ENCODE measurements around the gene MAGEH1. TPM values are rescaled to one million over a fixed set of nuclear protein-coding genes. Genes with fewer than 3 reads are reported as not detected.
A peak's percentile ranks its signal among the peaks of the same experiment; 100 is the strongest.

MAGEH1 gene
- total and polyA plus RNA-seq, 8 donors: 1.8 to 31.8 (median 16.9) TPM; not detected in 1

- 5 to 55% (median 7%) methylated on average over 8 to 23 of the region's 23 CpGs for WGBS, 5 donors
- TF ChIP-seq, protein P1, sequence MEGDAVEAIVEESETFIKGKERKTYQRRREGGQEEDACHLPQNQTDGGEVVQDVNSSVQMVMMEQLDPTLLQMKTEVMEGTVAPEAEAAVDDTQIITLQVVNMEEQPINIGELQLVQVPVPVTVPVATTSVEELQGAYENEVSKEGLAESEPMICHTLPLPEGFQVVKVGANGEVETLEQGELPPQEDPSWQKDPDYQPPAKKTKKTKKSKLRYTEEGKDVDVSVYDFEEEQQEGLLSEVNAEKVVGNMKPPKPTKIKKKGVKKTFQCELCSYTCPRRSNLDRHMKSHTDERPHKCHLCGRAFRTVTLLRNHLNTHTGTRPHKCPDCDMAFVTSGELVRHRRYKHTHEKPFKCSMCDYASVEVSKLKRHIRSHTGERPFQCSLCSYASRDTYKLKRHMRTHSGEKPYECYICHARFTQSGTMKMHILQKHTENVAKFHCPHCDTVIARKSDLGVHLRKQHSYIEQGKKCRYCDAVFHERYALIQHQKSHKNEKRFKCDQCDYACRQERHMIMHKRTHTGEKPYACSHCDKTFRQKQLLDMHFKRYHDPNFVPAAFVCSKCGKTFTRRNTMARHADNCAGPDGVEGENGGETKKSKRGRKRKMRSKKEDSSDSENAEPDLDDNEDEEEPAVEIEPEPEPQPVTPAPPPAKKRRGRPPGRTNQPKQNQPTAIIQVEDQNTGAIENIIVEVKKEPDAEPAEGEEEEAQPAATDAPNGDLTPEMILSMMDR (IDR thresholded peaks at IDR 0.05): no peak
- TF ChIP-seq POLR2AphosphoS5 (IDR thresholded peaks at IDR 0.05) (no peak), POLR2A (IDR thresholded peaks at IDR 0.05) (no peak), EP300 (IDR thresholded peaks at IDR 0.05) (no peak)
- Histone ChIP-seq H3K9me3 (no peaks in the 10 kb centered on the region), H3K27me3 (no peaks in the 10 kb centered on the region), H3K4me1 (peaks cover 0 to 23% (median 13%) of the 10 kb centered on the region in 4 donors), H3K4me3 (peak overlapping the region; percentile 54 to 76 (median 58)), H3K36me3 (no peaks in the 10 kb centered on the region), H3K27ac (peak overlapping the region; percentile 85 to 93 (median 89))
- intact Hi-C loops (cut with DNase I; ENCODE audit: low total_unique reads): no loop called here
- no peak for DNase-seq
Measured at GRCh38 chrX:55488006-55488592, 36.2 kb downstream of the MAGEH1 start.

DNA sequence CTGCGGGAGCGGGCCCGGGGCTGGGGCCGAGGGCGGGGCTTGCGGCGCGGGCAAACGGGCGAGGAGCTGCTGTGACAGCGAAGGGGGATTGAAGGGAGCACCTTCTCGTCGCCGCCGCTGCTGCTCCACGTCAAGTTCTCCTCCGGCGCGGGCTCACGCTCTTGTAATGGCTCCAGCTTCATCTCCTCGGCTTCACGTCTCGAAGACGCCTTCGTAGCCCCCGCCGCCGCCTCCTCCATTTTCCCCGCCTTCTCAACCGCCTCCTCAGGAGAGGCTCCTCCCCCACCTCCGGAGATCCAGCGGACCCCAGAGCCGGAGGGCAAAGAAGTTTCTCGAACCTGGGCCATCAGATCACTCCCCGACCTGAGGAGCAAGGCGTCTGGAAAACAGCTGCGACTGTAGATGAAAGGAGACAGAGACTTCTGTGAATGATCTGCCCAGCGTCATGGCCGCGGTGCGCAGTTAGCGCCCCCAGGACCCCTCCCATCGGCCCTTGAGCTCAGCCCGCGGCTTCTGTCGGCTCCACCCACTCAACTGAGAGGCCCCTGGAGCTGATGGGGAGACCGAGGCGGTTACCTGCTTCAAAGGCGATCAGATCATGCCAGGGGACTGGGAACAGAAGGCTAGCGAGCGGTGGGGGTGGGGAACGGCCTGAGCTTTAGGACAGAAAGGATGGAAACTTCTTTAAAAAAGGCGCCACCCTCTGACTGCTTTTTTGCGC is 36.8 kb downstream of the MAGEH1 start:
- peak; percentile 62 to 88 for DNase-seq
- H3K4me3 ChIP-seq: peak overlapping the region; percentile 54 to 76 (median 58)
- no peaks in the 10 kb centered on the region for H3K36me3 ChIP-seq
- H3K9me3 ChIP-seq: no peaks in the 10 kb centered on the region
- peaks cover 0 to 23% (median 13%) of the 10 kb centered on the region in 4 donors for H3K4me1 ChIP-seq
- 0 to 38% (median 1%) methylated on average over 24 to 54 of the region's 54 CpGs for WGBS, 5 donors
- intact Hi-C loops (cut with DNase I; ENCODE audit: low total_unique reads): no loop called here
- peak overlapping the region; percentile 85 to 93 (median 89) for H3K27ac ChIP-seq
- H3K27me3 ChIP-seq: no peaks in the 10 kb centered on the region
- TF ChIP-seq POLR2AphosphoS5 (IDR thresholded peaks at IDR 0.05): peak in 1 of 3 donors; percentile 18
- TF ChIP-seq, protein P1 (IDR thresholded peaks at IDR 0.05): no peak
- no peak for TF ChIP-seq POLR2A (IDR thresholded peaks at IDR 0.05)
- TF ChIP-seq EP300 (IDR thresholded peaks at IDR 0.05): no peak

GRCh38 chrX:55489314-55490009 is 37.5 kb downstream of the MAGEH1 start, which contains the start of gene USP51:
Gene USP51, minus strand, starts transcription at chrX:55489848. Its CDS starts 909 bp downstream, at chrX:55488939.
- intact Hi-C loops (cut with DNase I; ENCODE audit: low total_unique reads): no loop called here
- Histone ChIP-seq H3K9me3 (no peaks in the 10 kb centered on the region), H3K36me3 (no peaks in the 10 kb centered on the region), H3K4me3 (peak within 1 kb of the TSS; percentile 54 to 76 (median 58)), H3K27me3 (no peaks in the 10 kb centered on the region), H3K4me1 (peaks cover 0 to 23% (median 13%) of the 10 kb centered on the region in 4 donors), H3K27ac (peak within 1 kb of the TSS; percentile 85 to 93 (median 89))
- TF ChIP-seq EP300 (IDR thresholded peaks at IDR 0.05) (no peak), POLR2AphosphoS5 (IDR thresholded peaks at IDR 0.05) (no peak), POLR2A (IDR thresholded peaks at IDR 0.05) (no peak)
- TF ChIP-seq, protein P1 (IDR thresholded peaks at IDR 0.05): no peak
- DNase-seq: peak; percentile 42 to 85
- 1 to 33% (median 8%) methylated on average over 25 to 34 of the region's 34 CpGs for WGBS, 5 donors

- no peak for TF ChIP-seq EP300 (IDR thresholded peaks at IDR 0.05)
- Histone ChIP-seq H3K27me3 (no peaks in the 10 kb centered on the region), H3K36me3 (no peaks in the 10 kb centered on the region), H3K4me3 (peak overlapping the region; percentile 54 to 76 (median 58)), H3K27ac (peak overlapping the region in 4 of 5 donors; percentile 85 to 93 (median 88)), H3K4me1 (peaks cover 0 to 23% (median 13%) of the 10 kb centered on the region in 4 donors), H3K9me3 (no peaks in the 10 kb centered on the region)
- no peak for DNase-seq
- 55 to 73% (median 59%) methylated on average over 4 of the region's 4 CpGs for WGBS, 5 donors
- intact Hi-C loops (cut with DNase I; ENCODE audit: low total_unique reads): no loop called here
Measured at GRCh38 chrX:55490121-55490520, 38.2 kb downstream of the MAGEH1 start.
